NCI-H446 treated with DMSO at 0.1 percent for 48 hours (cell line): Measurements from ENCODE around the gene MAPRE3.

Experiments used
- DNase-seq: peaks from one replicate; lab custom pipeline; 2025; lab: John Stamatoyannopoulos, UW

Gene MAPRE3

DNA sequence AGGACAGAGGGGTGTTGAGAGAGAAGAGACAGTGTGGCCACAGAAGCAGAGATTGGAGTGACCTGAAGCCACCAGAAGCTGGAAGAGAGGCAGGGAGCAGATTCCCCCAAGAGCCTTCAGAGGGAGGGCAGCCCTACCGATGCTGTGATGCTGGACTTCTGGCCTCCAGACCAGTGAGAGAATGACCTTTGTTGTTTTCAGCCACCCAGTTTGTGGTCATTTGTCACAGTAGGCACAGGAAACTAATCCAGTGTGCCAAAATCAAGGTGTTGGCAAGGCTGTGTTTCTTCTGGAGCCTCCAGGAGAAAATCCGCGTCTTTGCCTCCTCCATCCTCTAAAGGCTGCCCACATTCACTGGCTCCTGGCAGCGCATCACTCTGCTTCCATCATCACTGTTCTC is 15.4 kb downstream of the MAPRE3 start:
- no peak for DNase-seq

DNA sequence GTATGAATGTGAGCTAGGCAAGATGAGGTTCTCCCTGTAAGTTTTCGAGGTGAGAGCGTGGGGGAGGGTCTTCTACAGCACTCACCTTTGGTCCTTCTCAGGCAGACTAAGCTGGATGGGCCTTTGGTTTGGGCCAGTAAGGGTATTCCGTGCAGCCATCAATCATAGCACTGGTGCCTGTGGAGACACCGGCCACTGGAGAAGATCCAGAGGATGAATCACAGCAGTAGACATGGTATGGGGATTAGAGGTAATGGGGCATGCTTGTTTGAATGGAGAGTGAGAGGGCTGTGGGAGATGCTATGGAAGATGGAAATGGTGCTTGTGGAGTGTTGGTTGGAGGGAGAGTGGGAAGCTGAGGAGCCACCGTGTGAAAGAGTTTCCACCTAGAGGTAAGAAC is 16.1 kb downstream of the MAPRE3 start:
- DNase-seq, result no peak

DNA sequence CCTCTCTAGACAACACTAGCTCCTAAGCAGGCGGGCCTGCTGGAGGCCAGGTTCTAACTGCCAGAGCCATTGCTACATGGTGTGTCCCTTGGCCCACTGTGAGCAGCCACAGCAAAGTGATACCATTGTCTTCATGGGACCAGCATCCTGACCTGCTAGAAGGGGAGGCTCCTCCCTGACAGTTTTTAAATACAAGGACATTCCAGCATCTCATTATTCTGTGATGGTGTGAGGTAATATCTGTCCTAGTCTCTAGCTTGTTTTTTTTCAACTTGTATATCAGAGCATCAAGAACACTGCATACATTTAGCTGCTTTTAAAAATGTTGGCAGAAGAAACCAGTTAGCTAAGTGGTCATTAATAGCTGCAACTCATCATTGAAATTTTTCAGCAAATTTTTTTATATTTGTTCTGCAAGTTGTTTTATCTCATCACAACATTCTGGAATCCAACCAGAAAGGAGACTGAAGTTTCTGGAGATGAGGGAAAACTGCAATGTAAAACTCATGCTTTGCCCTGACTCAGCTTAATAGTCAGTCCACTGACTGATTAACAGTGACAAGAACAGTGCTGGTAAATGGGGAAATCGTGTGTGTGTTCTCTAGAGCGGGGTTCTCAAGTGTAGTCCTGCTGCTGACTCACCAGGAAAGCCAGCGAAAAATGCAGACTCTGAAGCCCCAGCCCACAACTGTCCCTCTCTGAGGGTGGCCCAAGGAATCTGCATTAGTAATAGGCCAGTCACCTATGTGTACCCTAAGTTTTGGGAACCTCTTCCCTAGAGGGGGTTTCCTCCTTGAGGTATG is 17.8 kb downstream of the MAPRE3 start:
- no peak for DNase-seq

DNA sequence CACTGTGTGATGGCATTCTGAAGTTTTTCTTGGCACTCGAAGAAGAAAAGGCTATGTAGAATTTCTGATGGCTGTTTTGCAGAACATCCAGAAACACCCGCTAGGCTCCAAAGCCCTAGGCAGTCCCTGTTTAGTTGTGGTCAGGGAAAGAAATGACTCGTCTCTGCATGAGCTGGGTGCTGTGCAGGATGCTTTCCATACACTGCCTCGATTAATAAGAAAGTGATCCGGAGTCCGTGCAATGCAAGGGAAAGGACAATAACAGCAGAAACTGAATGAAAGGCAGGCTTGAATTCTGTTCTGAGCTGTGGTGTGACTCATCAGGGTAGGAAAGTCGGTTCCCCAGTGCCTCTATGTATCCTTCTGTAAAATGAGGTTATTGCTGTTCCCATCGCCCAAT is 18.7 kb downstream of the MAPRE3 start:
- DNase-seq, result no peak

DNA sequence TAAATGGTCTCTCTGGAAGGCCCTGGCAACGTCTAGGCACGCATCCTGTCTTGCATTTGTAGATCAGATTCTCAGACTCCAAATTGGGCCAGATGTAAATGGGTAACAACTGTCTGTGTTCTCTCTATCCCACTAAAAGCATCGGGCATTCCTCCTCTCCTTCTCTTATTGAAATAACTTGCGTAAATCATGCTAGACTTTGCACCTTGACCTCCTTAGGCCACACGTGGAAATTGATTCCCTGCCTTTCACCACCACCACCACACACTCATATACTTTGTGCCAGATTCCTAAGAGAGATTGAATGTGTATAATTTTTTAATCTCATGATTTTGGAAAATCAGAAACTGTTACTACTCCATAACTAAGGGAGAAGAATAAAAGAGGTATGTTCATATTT is 21.3 kb downstream of the MAPRE3 start:
- DNase-seq, result no peak

DNA sequence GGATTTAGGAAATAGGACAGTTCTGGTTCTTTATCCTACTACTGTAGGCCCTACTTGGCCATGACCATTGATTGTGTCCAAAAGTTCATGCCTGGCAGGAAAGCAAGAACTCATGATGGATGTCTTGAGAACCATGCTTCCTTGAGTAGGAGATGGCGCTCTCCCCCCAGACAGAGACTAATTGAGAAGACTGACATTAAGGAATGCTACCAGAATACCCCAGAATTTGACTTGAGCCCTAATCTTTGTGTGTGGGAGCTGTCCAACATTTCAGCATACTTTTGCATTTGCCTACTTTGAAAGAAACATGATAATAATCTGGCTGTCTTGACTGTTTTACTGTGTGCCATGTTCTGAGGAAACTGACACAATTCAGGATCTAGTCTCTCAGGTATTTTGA is 23.3 kb downstream of the MAPRE3 start:
- no peak for DNase-seq

DNA sequence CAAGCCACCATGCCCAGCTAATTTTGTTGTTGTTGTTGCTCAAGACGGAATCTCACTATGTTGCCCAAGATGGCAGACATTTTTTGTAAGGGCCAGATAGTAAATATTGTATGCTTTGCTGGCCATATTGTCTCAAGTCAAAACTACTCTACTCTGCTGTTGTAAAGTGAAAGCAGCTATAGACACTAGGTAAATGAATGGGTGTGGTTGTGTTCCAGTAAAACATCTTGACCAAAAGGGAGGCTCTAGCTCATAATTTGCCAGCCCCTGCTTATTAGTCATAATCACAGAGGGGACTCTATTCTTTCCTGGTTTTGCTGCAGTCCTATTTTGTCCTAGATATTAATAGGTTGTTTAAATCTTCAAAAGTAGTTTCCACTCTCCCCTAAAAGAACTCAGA is 24.5 kb downstream of the MAPRE3 start:
- DNase-seq, result no peak

DNA sequence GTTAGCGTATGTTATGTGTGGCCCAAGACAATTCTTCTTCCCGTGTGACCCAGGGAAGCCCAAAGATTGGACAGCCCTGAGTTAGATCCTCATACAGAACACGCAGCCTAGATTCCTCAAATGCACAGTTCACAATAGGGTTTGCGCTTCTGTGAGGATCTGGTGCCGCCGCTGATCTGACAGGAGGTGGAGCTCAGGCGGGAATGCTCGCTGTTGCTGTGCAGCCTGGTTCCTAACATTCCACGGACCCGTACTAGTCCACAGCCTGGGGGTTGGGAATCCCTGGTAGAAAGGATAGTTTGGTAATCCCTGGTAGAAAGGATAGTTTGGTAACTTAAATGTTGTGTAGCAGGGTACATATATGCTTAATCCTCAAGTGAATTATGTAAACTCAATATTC is 27.0 kb downstream of the MAPRE3 start:
- no peak for DNase-seq

DNA sequence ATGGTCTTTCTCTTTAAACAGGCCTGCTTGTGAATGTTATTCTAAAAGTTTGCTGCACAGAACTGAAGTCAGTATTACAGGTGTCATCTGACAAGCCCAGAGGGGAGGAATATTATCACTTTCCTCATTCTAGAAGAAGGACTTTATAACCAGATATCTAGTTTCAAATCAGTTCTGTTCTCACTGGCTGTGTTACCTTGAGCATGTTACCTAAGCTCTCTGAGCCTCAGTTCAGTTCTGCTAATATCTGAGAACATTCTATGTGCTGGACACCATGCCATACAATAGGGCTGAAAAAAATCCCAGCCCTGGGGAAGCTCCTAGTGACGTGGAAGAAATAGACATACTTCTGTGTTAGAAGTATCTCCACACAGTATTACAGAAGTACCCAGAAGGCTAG is 27.9 kb downstream of the MAPRE3 start:
- no peak for DNase-seq

DNA sequence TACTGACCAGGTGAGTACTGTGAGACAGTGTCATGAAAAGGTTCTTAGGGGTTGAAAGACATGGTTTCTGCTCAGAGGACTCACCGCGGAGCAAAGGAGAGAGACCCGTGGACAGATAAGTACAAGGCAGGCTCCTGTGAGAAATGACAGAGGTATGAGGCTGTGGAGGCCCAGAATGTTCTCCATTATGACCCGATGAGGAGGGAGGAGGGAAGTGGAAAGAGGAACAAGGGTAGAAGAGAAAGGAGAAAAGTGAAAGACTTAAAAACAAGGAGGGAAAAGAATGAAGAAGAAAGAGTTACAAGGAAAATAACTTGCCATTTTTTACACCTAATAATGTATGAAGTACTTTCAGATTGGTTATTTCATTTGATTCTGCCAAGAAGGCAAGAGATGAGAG is 29.8 kb downstream of the MAPRE3 start:
- no peak for DNase-seq

DNA sequence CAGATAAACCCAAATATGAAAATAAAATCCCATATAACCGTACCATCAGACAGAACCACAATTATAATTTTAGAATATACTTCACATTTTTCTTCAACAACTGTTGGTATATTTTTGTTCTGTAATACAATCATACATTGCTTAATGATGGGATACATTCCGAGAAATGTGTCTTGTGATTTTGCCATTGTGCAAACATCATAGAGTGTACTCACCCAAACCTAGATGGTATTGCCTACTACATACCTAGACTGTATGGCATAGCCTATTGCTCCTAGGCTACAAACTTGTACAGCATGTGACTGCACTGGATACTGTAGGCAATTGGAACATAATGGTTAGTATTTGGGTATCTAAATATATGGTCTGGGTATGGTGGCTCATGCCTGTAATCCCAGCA is 30.6 kb downstream of the MAPRE3 start:
- DNase-seq, result no peak

DNA sequence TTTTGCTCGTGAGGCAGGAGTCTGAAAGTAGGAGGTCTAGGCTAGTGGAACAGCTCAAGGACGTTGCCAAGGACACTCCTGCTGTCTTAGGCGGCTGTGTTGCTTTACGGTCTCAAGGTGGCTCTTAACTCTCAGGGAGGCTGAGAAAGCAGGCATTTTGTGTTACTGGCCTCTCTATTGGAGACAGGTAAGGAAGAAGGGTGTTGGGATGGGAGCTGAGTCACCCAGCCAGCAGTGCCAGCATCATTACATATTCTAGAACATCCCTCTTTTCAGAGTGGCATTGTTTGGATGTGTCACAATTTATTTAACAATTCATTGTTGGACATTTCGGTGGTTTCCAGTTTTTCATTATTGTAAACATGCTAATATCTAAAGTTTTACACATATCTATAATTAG is 31.5 kb downstream of the MAPRE3 start:
- DNase-seq, result no peak

DNA sequence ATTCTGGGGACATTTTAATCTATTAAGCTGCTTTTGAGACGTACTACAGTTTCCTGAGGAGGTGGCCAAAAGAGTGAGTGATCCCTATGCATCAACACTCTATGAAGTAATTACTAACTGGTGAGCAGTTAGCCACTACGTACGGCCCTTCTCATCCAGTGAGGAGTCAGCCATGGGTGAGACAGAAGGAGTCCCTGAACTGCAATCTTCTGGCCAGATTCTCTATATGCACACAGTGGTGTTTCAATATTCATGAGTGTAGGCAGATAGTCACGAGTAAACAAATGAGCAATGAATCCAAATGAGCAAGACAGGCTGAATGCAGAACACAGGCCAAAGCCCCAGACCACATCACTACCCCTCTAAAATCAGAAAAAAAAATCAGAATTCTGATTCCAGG is 32.6 kb downstream of the MAPRE3 start:
- DNase-seq, result no peak

DNA sequence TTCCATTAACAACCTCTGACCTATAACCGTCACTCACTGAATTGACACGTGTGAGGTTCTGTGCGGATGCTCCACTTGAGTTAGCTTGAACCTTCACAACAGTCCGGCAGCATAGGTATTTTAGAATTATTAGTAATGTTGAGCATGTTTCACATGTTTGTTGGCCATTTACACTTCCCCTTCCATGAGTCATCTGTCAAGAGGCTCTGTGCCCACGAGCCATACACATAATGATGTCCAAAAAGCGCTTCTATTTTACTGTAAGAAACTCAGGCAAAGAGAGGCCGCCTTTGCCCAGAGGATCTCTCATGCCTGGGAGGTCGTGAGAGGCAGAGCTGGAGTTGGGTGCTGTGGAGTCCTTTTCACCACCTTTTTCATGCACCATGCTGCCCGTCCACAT is 33.4 kb downstream of the MAPRE3 start:
- no peak for DNase-seq

DNA sequence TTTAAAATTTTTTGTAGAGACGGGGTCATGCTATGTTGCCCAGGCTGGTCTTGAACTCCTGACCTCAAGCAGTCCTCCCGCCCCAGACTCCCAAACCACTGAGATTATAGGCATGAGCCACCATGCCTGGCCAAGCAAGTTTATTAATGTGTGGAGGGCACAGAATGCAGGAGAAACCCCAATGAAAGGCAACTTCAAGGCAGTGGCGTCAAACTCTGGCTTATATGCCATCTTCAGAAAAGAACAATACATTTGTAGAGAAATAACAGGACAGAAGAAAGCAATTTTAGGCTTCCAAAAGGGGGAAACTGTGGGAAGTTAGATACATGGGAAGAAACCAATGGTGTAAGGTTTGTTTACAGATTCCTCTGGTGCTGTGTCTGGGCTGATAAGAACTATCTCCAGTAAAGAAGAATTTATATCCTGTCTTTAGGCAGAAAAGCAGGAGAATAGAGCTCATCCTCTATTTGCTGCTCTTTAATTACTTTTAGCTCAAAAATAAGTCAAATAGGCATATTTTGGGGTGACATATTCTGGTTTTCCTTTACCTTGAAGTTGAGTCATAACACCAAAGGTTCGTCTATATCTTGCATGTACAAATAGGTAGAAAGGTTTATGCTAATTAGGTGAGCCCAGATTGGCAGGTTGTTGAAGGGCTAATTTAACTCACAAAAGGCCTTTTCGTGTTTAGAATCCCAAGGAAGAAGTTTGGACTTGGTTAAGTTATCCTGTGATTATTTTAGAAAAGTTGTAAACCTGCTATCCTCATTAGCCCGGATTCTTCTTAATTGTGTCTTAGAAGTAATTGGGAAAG is 36.4 kb downstream of the MAPRE3 start:
- DNase-seq, result no peak

DNA sequence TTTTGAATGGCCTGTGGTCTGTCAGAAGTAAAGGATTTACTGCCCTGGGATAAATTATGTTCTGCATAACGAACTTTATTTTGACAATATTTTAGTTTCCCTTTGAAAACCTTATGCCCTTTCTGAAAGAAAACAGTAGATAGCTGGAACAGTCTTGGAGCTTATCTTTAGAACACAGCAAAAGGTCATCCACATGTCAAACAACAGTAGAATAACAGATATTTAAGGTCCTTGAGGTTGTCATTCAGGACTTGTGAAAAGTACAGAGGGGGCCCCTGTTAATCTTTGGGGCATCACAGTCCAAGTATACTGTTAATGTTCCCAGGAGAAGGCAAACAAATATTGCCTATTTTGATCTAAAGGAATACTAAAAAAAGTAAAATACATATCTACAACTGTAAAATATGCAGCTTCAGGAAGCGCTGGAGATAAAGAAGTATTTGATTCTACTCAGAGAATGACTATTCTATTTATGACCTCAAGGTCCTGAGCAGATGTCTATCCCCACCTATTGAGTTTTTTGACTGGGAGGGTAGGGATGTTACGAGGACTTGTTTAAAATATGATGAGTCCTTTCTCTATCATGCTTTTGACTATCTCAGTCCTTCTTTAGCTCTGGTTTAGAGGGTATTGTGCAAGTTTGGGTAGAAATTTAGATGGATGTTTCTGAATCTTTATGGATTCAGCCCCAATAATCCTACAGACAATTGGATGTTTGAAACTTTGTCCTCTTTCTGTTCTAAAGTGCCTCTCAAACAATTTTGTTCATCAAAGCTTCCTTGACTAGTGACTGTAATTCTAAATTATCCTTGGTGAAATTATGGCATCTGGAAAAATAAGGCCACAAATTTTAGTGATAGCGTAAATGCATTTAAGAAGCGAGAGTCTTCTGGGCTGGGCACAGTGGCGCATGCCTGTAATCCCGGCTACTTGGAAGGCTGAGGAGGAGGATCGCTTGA is 37.3 kb downstream of the MAPRE3 start:
- DNase-seq, result no peak

DNA sequence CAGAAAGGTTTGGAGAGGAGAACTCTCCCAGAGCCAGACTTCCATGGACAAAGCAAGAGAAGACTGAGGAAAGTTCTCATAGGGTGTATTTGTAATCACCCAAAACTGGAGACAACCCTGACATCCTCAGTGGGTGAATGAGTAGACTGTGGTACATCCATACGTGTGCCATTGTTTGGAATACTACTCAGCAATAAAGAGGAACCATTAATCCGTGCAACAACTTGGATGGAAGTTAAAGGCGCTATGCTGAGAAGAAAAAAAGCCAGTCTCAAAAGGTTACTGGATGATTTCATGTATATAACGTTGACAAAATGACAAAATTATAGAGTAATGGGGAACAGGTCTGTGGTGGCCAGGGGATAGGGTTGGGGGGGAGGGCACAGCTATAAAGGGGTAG is 38.2 kb downstream of the MAPRE3 start:
- no peak for DNase-seq

DNA sequence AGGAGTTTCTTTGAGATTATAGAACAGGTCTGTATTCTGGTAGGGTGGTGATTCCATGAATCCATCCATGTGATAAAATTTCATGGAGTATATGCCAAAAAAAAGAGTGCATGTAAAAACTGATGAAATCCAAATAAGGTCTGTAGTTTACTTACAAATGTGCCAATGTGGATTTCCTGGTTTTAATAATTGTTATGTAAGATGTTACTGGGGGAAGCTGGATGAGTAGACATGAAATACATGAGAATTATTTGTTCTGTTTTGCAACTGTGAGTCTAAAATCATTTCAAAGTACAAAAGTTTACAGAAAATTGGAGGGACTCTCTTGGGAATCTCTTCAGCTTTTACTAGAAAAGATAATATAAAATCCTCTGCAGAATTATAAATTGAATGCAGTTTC is 38.6 kb downstream of the MAPRE3 start:
- no peak for DNase-seq

DNA sequence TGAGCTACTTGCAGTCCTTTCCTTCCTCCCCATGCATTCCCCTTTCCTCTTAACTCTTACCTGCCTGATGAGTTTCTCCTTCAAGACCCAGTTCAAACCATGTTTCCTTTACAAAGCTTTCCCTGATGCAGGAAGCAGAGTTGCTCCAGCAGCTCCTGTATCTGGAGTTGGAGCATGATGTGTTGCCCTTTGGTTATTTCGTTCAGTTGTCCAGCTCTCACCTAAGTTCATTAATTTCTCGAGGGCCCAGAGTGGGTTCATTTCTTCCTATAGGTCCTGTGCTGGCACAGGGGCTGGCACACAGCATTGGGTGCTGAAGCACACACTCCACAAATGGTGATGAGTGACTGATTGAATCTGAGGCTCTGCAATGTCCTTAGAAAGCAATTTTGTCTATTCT is 39.3 kb downstream of the MAPRE3 start:
- no peak for DNase-seq

DNA sequence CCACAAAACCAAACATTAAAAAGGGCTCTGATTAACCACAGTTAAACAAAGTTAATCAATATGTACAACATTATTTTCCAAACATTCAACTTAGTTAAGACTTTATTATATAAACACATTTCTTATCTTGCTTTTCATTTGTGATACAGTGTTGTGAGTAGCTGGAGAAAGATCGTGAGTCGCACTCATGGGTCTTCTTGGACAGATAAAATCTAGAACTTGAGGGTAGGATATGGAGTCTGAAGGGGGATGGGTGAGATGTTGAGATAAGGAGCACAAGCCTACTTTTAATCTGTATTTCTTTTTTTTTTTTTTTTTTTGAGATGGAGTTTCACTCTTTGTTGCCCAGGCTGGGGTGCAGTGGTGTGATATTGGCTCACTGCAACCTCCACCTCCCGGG is 39.7 kb downstream of the MAPRE3 start:
- no peak for DNase-seq

DNA sequence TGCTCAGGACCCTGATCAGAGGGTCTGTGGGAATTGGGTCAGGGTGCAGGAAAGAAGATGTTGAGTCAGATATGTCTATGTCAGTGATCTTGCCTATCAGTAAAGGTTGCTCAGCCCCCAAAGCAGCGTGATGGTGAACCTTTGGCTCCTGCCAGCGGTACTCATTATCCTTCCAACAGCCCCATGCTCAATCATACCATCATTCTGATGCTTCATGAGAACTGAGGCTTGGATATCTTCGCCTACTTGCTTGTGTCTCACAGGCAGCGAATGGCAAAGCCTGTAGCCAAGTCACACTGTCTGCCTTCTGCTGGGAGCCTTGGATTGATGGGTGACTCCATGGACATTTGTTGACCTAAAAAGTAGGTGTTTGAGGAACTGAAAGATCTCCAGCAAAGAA is 43.3 kb downstream of the MAPRE3 start:
- DNase-seq, result no peak

DNA sequence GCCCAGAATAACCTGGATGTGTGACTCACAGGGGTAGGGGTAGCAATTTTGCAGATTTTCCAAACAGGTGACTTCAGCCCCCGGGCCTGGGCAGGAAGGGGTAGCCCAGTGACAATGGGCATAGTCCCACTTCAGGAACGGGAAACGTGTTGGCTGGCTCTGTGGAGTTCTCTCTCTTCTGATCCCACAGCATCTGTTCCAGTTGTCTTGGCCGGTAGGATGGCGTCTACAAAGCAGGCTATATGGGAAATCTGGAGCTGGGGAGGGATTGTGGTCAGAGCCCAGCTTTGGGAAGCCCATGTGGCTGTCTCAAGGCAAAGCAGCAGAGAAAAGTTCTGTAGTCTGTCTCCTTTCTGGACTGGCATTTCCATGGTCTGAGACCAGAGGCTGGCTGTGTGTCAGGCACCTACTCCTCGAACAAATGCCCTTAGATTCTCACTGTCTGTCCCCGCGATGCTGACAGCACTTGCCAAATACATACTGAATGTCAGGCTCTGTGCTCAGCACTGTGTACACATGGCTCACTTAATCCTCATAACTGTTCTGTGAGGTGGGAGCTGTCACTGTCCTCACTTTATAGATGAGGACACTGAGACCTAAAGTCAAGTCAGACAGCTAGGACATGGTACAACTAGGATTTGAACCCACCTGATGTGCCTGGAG is 44.5 kb downstream of the MAPRE3 start:
- no peak for DNase-seq
